CD4-positive, alpha-beta T cell treated with Interleukin-10 for 1 hour (primary cell): Measurements from ENCODE around the gene DDI1.

Experiments used
- DNase-seq: peaks from one replicate; pipeline ENCODE4 v3.0.0-alpha.2; 2020

The DDI1 gene

DNA sequence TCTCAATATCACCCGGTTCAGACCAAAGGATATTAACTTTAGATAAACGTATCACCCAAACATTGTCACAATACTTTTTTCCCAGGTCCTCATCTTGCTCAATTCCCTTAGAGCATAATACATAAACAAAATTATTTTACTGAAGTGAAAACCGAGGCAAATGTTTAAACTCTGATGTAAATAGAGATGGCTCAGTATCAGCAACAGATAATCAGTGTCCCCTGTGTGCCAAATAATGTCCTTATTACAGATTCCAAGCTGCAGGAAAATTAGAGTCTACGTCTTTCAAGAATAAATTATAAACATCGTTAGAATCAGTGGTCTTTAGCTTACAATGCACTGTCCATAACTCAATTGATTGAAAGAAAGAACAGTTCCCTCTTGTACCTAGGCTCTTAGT, 50.2 kb downstream of the DDI1 start:
- DNase-seq, result no peak
